ENCODE results near the gene EMP2. TPM values are rescaled to one million over a fixed set of nuclear protein-coding genes. Genes with fewer than 3 reads are reported as not detected.

Gene EMP2
- polyA plus RNA-seq, 1 donor from 2014 or later, result 0.14 TPM

DNA sequence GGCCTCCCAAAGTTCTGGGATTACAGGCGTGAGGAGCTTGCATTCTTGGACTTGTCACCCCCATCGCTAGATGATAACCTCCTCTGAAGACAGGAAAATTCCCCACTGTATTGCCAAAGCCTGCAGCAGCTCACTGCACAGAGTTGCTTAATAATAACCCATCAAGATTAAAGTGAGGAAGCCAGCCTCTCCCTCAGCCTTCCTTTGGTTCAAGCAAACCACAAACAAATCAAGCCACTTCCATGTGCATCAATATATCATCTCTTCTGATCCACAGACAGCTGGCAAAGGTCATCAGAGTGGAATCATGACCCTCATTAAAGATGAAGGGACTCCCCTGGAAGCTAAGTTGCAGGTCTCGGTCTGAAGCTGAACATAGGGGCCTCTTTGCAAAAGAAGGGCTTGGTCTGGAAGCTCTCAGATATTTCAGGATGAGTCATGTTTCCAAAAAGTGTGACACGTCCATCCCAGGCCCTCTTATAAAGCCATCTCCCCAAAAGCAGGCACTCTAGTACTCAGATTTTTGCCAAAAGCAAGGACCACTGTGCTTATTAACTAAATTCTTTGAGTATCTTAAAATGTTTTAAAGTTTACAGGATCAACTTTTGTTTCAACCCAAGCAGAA is 4.8 kb downstream of the EMP2 start:
- no peaks in the 10 kb centered on the region for H3K79me2 ChIP-seq (replicated peaks; ENCODE audit: insufficient read depth, low read length)
- H3K9me3 ChIP-seq (ENCODE audit: low read length), result no peaks in the 10 kb centered on the region
- TF ChIP-seq POLR2AphosphoS5 (IDR thresholded peaks at IDR 0.05), result no peak
- H3K9me2 ChIP-seq (ENCODE audit: insufficient read depth, low read length), result no peaks in the 10 kb centered on the region
- H3K27ac ChIP-seq (ENCODE audit: low read length), result no peak overlapping the region
- no peaks in the 10 kb centered on the region for H3F3A ChIP-seq (ENCODE audit: insufficient read depth, low read length, poor library complexity, severe bottlenecking)
- no peak overlapping the region for H2AFZ ChIP-seq (ENCODE audit: low read depth, low read length)
- H3K9ac ChIP-seq (ENCODE audit: low read length), result no peak overlapping the region
- no peaks in the 10 kb centered on the region for H3K36me3 ChIP-seq (ENCODE audit: insufficient read depth, low read length)
- no peak overlapping the region for H3K4me2 ChIP-seq (ENCODE audit: low read length)
- H3K27me3 ChIP-seq (ENCODE audit: insufficient read depth, low read depth, low read length), result peaks cover 19% of the 10 kb centered on the region
- no peaks in the 10 kb centered on the region for H4K20me1 ChIP-seq (ENCODE audit: insufficient read depth)
- no peak overlapping the region for H3K4me3 ChIP-seq (ENCODE audit: low read length)

DNA sequence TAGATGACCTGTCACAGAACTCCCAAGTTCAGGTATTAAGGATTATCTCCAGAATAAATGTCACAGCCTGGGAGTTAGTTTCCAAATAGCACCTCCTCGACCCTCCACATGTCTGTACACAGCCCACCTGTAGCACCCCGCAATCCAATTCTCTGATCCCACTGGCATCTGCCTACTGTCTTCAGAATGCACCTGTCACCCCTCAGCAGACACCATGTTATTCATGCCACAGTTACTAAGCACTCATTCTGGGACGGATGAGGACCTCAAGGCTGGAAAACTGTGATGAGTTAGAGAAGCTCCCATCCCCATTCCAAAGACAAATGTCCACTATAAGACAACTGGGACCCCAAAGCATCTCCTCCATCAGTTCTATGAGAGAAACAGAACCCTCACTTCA is 7.8 kb downstream of the EMP2 start:
- H3F3A ChIP-seq (ENCODE audit: insufficient read depth, low read length, poor library complexity, severe bottlenecking), result no peaks in the 10 kb centered on the region
- no peak overlapping the region for H3K4me3 ChIP-seq (ENCODE audit: low read length)
- no peaks in the 10 kb centered on the region for H3K9me2 ChIP-seq (ENCODE audit: insufficient read depth, low read length)
- H2AFZ ChIP-seq (ENCODE audit: low read depth, low read length), result no peak overlapping the region
- no peak overlapping the region for H3K4me2 ChIP-seq (ENCODE audit: low read length)
- H3K27me3 ChIP-seq (ENCODE audit: insufficient read depth, low read depth, low read length), result no peaks in the 10 kb centered on the region
- H3K9ac ChIP-seq (ENCODE audit: low read length), result no peak overlapping the region
- TF ChIP-seq, protein P1, sequence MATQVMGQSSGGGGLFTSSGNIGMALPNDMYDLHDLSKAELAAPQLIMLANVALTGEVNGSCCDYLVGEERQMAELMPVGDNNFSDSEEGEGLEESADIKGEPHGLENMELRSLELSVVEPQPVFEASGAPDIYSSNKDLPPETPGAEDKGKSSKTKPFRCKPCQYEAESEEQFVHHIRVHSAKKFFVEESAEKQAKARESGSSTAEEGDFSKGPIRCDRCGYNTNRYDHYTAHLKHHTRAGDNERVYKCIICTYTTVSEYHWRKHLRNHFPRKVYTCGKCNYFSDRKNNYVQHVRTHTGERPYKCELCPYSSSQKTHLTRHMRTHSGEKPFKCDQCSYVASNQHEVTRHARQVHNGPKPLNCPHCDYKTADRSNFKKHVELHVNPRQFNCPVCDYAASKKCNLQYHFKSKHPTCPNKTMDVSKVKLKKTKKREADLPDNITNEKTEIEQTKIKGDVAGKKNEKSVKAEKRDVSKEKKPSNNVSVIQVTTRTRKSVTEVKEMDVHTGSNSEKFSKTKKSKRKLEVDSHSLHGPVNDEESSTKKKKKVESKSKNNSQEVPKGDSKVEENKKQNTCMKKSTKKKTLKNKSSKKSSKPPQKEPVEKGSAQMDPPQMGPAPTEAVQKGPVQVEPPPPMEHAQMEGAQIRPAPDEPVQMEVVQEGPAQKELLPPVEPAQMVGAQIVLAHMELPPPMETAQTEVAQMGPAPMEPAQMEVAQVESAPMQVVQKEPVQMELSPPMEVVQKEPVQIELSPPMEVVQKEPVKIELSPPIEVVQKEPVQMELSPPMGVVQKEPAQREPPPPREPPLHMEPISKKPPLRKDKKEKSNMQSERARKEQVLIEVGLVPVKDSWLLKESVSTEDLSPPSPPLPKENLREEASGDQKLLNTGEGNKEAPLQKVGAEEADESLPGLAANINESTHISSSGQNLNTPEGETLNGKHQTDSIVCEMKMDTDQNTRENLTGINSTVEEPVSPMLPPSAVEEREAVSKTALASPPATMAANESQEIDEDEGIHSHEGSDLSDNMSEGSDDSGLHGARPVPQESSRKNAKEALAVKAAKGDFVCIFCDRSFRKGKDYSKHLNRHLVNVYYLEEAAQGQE (IDR thresholded peaks at IDR 0.05; ENCODE audit: borderline replicate concordance), result no peak
- TF ChIP-seq POLR2AphosphoS5 (IDR thresholded peaks at IDR 0.05) (no peak), MXI1 (conservative IDR thresholded peaks at IDR 0.05; ENCODE audit: poor library complexity, severe bottlenecking) (no peak), TAF1 (IDR thresholded peaks at IDR 0.05; ENCODE audit: low read depth) (no peak), EP300 (conservative IDR thresholded peaks at IDR 0.05; ENCODE audit: poor library complexity, severe bottlenecking) (no peak), RAD21 (conservative IDR thresholded peaks at IDR 0.05) (no peak)
- TF ChIP-seq, protein P2, sequence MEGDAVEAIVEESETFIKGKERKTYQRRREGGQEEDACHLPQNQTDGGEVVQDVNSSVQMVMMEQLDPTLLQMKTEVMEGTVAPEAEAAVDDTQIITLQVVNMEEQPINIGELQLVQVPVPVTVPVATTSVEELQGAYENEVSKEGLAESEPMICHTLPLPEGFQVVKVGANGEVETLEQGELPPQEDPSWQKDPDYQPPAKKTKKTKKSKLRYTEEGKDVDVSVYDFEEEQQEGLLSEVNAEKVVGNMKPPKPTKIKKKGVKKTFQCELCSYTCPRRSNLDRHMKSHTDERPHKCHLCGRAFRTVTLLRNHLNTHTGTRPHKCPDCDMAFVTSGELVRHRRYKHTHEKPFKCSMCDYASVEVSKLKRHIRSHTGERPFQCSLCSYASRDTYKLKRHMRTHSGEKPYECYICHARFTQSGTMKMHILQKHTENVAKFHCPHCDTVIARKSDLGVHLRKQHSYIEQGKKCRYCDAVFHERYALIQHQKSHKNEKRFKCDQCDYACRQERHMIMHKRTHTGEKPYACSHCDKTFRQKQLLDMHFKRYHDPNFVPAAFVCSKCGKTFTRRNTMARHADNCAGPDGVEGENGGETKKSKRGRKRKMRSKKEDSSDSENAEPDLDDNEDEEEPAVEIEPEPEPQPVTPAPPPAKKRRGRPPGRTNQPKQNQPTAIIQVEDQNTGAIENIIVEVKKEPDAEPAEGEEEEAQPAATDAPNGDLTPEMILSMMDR (IDR thresholded peaks at IDR 0.05; ENCODE audit: poor library complexity, severe bottlenecking), result no peak
- no peak overlapping the region for H3K27ac ChIP-seq (ENCODE audit: low read length)
- no peaks in the 10 kb centered on the region for H3K9me3 ChIP-seq (ENCODE audit: low read length)
- no peaks in the 10 kb centered on the region for H3K79me2 ChIP-seq (replicated peaks; ENCODE audit: insufficient read depth, low read length)
- no peaks in the 10 kb centered on the region for H3K36me3 ChIP-seq (ENCODE audit: insufficient read depth, low read length)
- H4K20me1 ChIP-seq (ENCODE audit: insufficient read depth), result no peaks in the 10 kb centered on the region

DNA sequence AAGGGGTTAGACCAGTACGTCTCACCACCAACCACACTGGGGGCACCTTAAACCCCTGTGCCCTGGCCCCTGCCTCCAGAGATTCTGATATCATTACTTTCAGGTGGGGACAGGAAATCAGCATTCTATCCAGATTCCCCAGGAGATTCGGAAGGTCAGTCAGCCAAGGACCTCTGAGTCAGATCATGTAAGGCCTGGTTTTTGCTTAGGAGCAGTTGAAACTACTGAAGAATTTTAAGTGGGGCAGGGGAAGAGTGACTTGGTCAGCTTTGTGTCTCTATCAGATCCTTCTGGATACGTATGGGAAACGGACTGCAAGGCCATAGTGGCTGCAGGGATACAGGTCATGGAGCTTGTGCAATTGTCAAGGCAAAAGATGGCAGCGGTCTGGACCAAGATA is 9.0 kb downstream of the EMP2 start:
- Histone ChIP-seq H3K79me2 (replicated peaks; ENCODE audit: insufficient read depth, low read length) (no peaks in the 10 kb centered on the region), H3K9me3 (ENCODE audit: low read length) (no peaks in the 10 kb centered on the region), H3F3A (ENCODE audit: insufficient read depth, low read length, poor library complexity, severe bottlenecking) (no peaks in the 10 kb centered on the region), H3K27ac (ENCODE audit: low read length) (no peak overlapping the region), H3K4me3 (ENCODE audit: low read length) (no peak overlapping the region), H3K9me2 (ENCODE audit: insufficient read depth, low read length) (no peaks in the 10 kb centered on the region), H3K27me3 (ENCODE audit: insufficient read depth, low read depth, low read length) (no peaks in the 10 kb centered on the region), H3K4me2 (ENCODE audit: low read length) (no peak overlapping the region), H4K20me1 (ENCODE audit: insufficient read depth) (no peaks in the 10 kb centered on the region), H2AFZ (ENCODE audit: low read depth, low read length) (no peak overlapping the region), H3K36me3 (ENCODE audit: insufficient read depth, low read length) (no peaks in the 10 kb centered on the region), H3K9ac (ENCODE audit: low read length) (no peak overlapping the region)
- TF ChIP-seq, protein P1 (IDR thresholded peaks at IDR 0.05; ENCODE audit: borderline replicate concordance), result no peak
- TF ChIP-seq EP300 (conservative IDR thresholded peaks at IDR 0.05; ENCODE audit: poor library complexity, severe bottlenecking), result no peak
- no peak for TF ChIP-seq POLR2AphosphoS5 (IDR thresholded peaks at IDR 0.05)

Measured in neural cell (in vitro differentiated cells).